ENCODE data around the gene LSM10. TPM values are rescaled to one million over a fixed set of nuclear protein-coding genes. Genes with fewer than 3 reads are reported as not detected.

Gene LSM10
- total RNA-seq, 1 donor: 6.2 TPM

- Histone ChIP-seq H3K79me2 (ENCODE audit: insufficient read depth, low read length) (no peaks in the 10 kb centered on the region), H3K27ac (ENCODE audit: low read depth, low read length) (no peak overlapping the region), H3K4me2 (ENCODE audit: insufficient read depth, low read length) (no peak overlapping the region), H3K4me3 (ENCODE audit: insufficient read depth, low read length) (no peak overlapping the region), H3K27me3 (ENCODE audit: insufficient read depth, low read length) (no peaks in the 10 kb centered on the region), H3K9me3 (ENCODE audit: low read depth, low read length) (no peaks in the 10 kb centered on the region), H4K20me1 (ENCODE audit: insufficient read depth, low read length) (no peaks in the 10 kb centered on the region), H3K36me3 (ENCODE audit: insufficient read depth, low read length) (peaks cover 24% of the 10 kb centered on the region), H2AFZ (ENCODE audit: low read length) (no peak overlapping the region), H3K4me1 (ENCODE audit: insufficient read depth, low read length) (peaks cover 5% of the 10 kb centered on the region)
- no peak for TF ChIP-seq CTCF (IDR thresholded peaks at IDR 0.05; ENCODE audit: extremely low read depth, low read depth, low read length)
- no peak for DNase-seq (ENCODE audit: insufficient read length, low spot score, missing footprints)
These were observed 21.9 kb upstream of the LSM10 start for GRCh38 chr1:36419569-36419968.

GRCh38 chr1:36419140-36419539 is 21.4 kb upstream of the LSM10 start:
- Histone ChIP-seq H3K4me2 (ENCODE audit: insufficient read depth, low read length) (no peak overlapping the region), H4K20me1 (ENCODE audit: insufficient read depth, low read length) (no peaks in the 10 kb centered on the region), H2AFZ (ENCODE audit: low read length) (no peak overlapping the region), H3K27me3 (ENCODE audit: insufficient read depth, low read length) (no peaks in the 10 kb centered on the region), H3K36me3 (ENCODE audit: insufficient read depth, low read length) (peaks cover 24% of the 10 kb centered on the region), H3K27ac (ENCODE audit: low read depth, low read length) (no peak overlapping the region), H3K4me1 (ENCODE audit: insufficient read depth, low read length) (peaks cover 5% of the 10 kb centered on the region), H3K4me3 (ENCODE audit: insufficient read depth, low read length) (no peak overlapping the region), H3K79me2 (ENCODE audit: insufficient read depth, low read length) (no peaks in the 10 kb centered on the region), H3K9me3 (ENCODE audit: low read depth, low read length) (no peaks in the 10 kb centered on the region)
- DNase-seq (ENCODE audit: insufficient read length, low spot score, missing footprints): no peak
- no peak for TF ChIP-seq CTCF (IDR thresholded peaks at IDR 0.05; ENCODE audit: extremely low read depth, low read depth, low read length)

- Histone ChIP-seq H3K9me3 (ENCODE audit: low read depth, low read length) (no peaks in the 10 kb centered on the region), H4K20me1 (ENCODE audit: insufficient read depth, low read length) (no peaks in the 10 kb centered on the region), H3K27ac (ENCODE audit: low read depth, low read length) (no peak overlapping the region), H2AFZ (ENCODE audit: low read length) (no peak overlapping the region), H3K4me2 (ENCODE audit: insufficient read depth, low read length) (no peak overlapping the region), H3K27me3 (ENCODE audit: insufficient read depth, low read length) (no peaks in the 10 kb centered on the region), H3K79me2 (ENCODE audit: insufficient read depth, low read length) (no peaks in the 10 kb centered on the region), H3K4me3 (ENCODE audit: insufficient read depth, low read length) (no peak overlapping the region), H3K4me1 (ENCODE audit: insufficient read depth, low read length) (peaks cover 5% of the 10 kb centered on the region), H3K36me3 (ENCODE audit: insufficient read depth, low read length) (peaks cover 21% of the 10 kb centered on the region)
- no peak for DNase-seq (ENCODE audit: insufficient read length, low spot score, missing footprints)
- TF ChIP-seq CTCF (IDR thresholded peaks at IDR 0.05; ENCODE audit: extremely low read depth, low read depth, low read length): no peak
These were observed 20.2 kb upstream of the LSM10 start for GRCh38 chr1:36417931-36418330.

- no peaks in the 10 kb centered on the region for H3K9me3 ChIP-seq (ENCODE audit: low read depth, low read length)
- peaks cover 4% of the 10 kb centered on the region for H3K36me3 ChIP-seq (ENCODE audit: insufficient read depth, low read length)
- no peaks in the 10 kb centered on the region for H3K79me2 ChIP-seq (ENCODE audit: insufficient read depth, low read length)
- no peak for TF ChIP-seq CTCF (IDR thresholded peaks at IDR 0.05; ENCODE audit: extremely low read depth, low read depth, low read length)
- no peaks in the 10 kb centered on the region for H4K20me1 ChIP-seq (ENCODE audit: insufficient read depth, low read length)
- H3K4me3 ChIP-seq (ENCODE audit: insufficient read depth, low read length): no peak overlapping the region
- H2AFZ ChIP-seq (ENCODE audit: low read length): no peak overlapping the region
- no peak overlapping the region for H3K4me2 ChIP-seq (ENCODE audit: insufficient read depth, low read length)
- no peaks in the 10 kb centered on the region for H3K27me3 ChIP-seq (ENCODE audit: insufficient read depth, low read length)
- no peak overlapping the region for H3K27ac ChIP-seq (ENCODE audit: low read depth, low read length)
- H3K4me1 ChIP-seq (ENCODE audit: insufficient read depth, low read length): peaks cover 5% of the 10 kb centered on the region
- DNase-seq (ENCODE audit: insufficient read length, low spot score, missing footprints): no peak
These were observed 18.1 kb upstream of the LSM10 start for GRCh38 chr1:36415661-36416326.

Data from osteoblast (primary cell).